Stomach smooth muscle (tissue), 2 donors: Measurements from ENCODE around the gene GABRG3.

Source experiments
- H3K27ac ChIP-seq: one replicate; pipeline ENCODE4 v1.7.0; 2013; ENCODE audit warnings: mild to moderate bottlenecking, low read length, inconsistent platforms
- H3K27me3 ChIP-seq, 2 donors: one replicate each; pipeline ENCODE4 v1.7.0; 2013; ENCODE audit warnings: low read length in 2 of 2; ENCODE audit not compliant: insufficient read depth in 2 of 2, control insufficient read depth in 1 of 2
- H3K36me3 ChIP-seq, 2 donors: one replicate each; pipeline ENCODE4 v1.7.0; 2013; ENCODE audit warnings: low read length in 2 of 2; ENCODE audit not compliant: control insufficient read depth in 2 of 2, insufficient read depth in 2 of 2
- H3K4me1 ChIP-seq: one replicate; pipeline ENCODE4 v1.7.0; 2013; ENCODE audit warnings: low read length; ENCODE audit not compliant: control insufficient read depth, insufficient read depth
- H3K4me3 ChIP-seq, 2 donors: one replicate each; pipeline ENCODE4 v1.7.0; 2013; ENCODE audit warnings: low read length in 2 of 2
- H3K9ac ChIP-seq, 2 donors: one replicate each; pipeline ENCODE4 v1.7.0; 2013; ENCODE audit warnings: low read length in 2 of 2, mild to moderate bottlenecking in 1 of 2
- H3K9me3 ChIP-seq, 2 donors: one replicate each; pipeline ENCODE4 v1.7.0; 2013; ENCODE audit warnings: low read length in 2 of 2; ENCODE audit not compliant: control insufficient read depth in 2 of 2
- donor health status: healthy.
- donor health status: Pancreatic carcinoma.

GABRG3 gene

GRCh38 chr15:27214032-27214431 lies 243.1 kb downstream of the GABRG3 start:
- no peaks in the 10 kb centered on the region for H3K27me3 ChIP-seq
- no peak overlapping the region for H3K9ac ChIP-seq
- H3K36me3 ChIP-seq: no peaks in the 10 kb centered on the region
- no peak overlapping the region for H3K27ac ChIP-seq
- peaks cover 0 to 10% of the 10 kb centered on the region in 2 donors for H3K9me3 ChIP-seq
- H3K4me3 ChIP-seq: no peak overlapping the region
- H3K4me1 ChIP-seq: no peaks in the 10 kb centered on the region

GRCh38 chr15:27214961-27215360 lies 244.0 kb downstream of the GABRG3 start:
- no peaks in the 10 kb centered on the region for H3K27me3 ChIP-seq
- no peak overlapping the region for H3K27ac ChIP-seq
- H3K9ac ChIP-seq: no peak overlapping the region
- H3K9me3 ChIP-seq: peaks cover 0 to 7% of the 10 kb centered on the region in 2 donors
- no peaks in the 10 kb centered on the region for H3K36me3 ChIP-seq
- H3K4me1 ChIP-seq: no peaks in the 10 kb centered on the region
- H3K4me3 ChIP-seq: no peak overlapping the region

GRCh38 chr15:27218426-27218825 lies 247.4 kb downstream of the GABRG3 start:
- Histone ChIP-seq H3K27ac (no peak overlapping the region), H3K9ac (no peak overlapping the region), H3K4me3 (no peak overlapping the region), H3K4me1 (no peaks in the 10 kb centered on the region), H3K27me3 (no peaks in the 10 kb centered on the region), H3K36me3 (no peaks in the 10 kb centered on the region), H3K9me3 (peaks cover 0 to 7% of the 10 kb centered on the region in 2 donors)

GRCh38 chr15:27219636-27220035 lies 248.7 kb downstream of the GABRG3 start:
- no peak overlapping the region for H3K27ac ChIP-seq
- H3K9ac ChIP-seq: no peak overlapping the region
- no peaks in the 10 kb centered on the region for H3K4me1 ChIP-seq
- no peak overlapping the region for H3K4me3 ChIP-seq
- H3K9me3 ChIP-seq: peaks cover 0 to 7% of the 10 kb centered on the region in 2 donors
- no peaks in the 10 kb centered on the region for H3K36me3 ChIP-seq
- no peaks in the 10 kb centered on the region for H3K27me3 ChIP-seq

GRCh38 chr15:27220199-27220598 lies 249.2 kb downstream of the GABRG3 start:
- H3K9me3 ChIP-seq: peaks cover 0 to 7% of the 10 kb centered on the region in 2 donors
- H3K4me1 ChIP-seq: no peaks in the 10 kb centered on the region
- H3K9ac ChIP-seq: no peak overlapping the region
- no peak overlapping the region for H3K27ac ChIP-seq
- H3K4me3 ChIP-seq: no peak overlapping the region
- H3K36me3 ChIP-seq: no peaks in the 10 kb centered on the region
- no peaks in the 10 kb centered on the region for H3K27me3 ChIP-seq

GRCh38 chr15:27222479-27222878 lies 251.5 kb downstream of the GABRG3 start:
- Histone ChIP-seq H3K9ac (no peak overlapping the region), H3K27me3 (no peaks in the 10 kb centered on the region), H3K4me3 (no peak overlapping the region), H3K36me3 (no peaks in the 10 kb centered on the region), H3K27ac (no peak overlapping the region), H3K9me3 (peaks cover 0 to 9% of the 10 kb centered on the region in 2 donors), H3K4me1 (no peaks in the 10 kb centered on the region)

GRCh38 chr15:27223179-27223578 lies 252.2 kb downstream of the GABRG3 start:
- Histone ChIP-seq H3K9ac (no peak overlapping the region), H3K4me1 (no peaks in the 10 kb centered on the region), H3K9me3 (peaks cover 0 to 6% of the 10 kb centered on the region in 2 donors), H3K27me3 (no peaks in the 10 kb centered on the region), H3K4me3 (no peak overlapping the region), H3K27ac (no peak overlapping the region), H3K36me3 (no peaks in the 10 kb centered on the region)

GRCh38 chr15:27231811-27232210 lies 260.8 kb downstream of the GABRG3 start:
- Histone ChIP-seq H3K27ac (no peak overlapping the region), H3K4me1 (no peaks in the 10 kb centered on the region), H3K9me3 (no peaks in the 10 kb centered on the region), H3K9ac (no peak overlapping the region), H3K27me3 (no peaks in the 10 kb centered on the region), H3K36me3 (no peaks in the 10 kb centered on the region), H3K4me3 (no peak overlapping the region)

GRCh38 chr15:27232876-27233275 lies 261.9 kb downstream of the GABRG3 start:
- Histone ChIP-seq H3K4me1 (no peaks in the 10 kb centered on the region), H3K4me3 (no peak overlapping the region), H3K9ac (no peak overlapping the region), H3K27me3 (no peaks in the 10 kb centered on the region), H3K9me3 (no peaks in the 10 kb centered on the region), H3K27ac (no peak overlapping the region), H3K36me3 (no peaks in the 10 kb centered on the region)

GRCh38 chr15:27234593-27234992 lies 263.6 kb downstream of the GABRG3 start:
- Histone ChIP-seq H3K9me3 (no peaks in the 10 kb centered on the region), H3K27me3 (no peaks in the 10 kb centered on the region), H3K4me1 (no peaks in the 10 kb centered on the region), H3K27ac (no peak overlapping the region), H3K4me3 (no peak overlapping the region), H3K36me3 (no peaks in the 10 kb centered on the region), H3K9ac (no peak overlapping the region)

- no peak overlapping the region for H3K4me3 ChIP-seq
- H3K36me3 ChIP-seq: no peaks in the 10 kb centered on the region
- H3K9ac ChIP-seq: no peak overlapping the region
- H3K27ac ChIP-seq: no peak overlapping the region
- no peaks in the 10 kb centered on the region for H3K27me3 ChIP-seq
- no peaks in the 10 kb centered on the region for H3K4me1 ChIP-seq
- no peaks in the 10 kb centered on the region for H3K9me3 ChIP-seq
These were observed 264.2 kb downstream of the GABRG3 start for GRCh38 chr15:27235161-27235560.
